IPS DF 6.9 (cell line): ENCODE measurements around the gene TP73.

ENCODE experiments used
- DNase-seq: peaks from one replicate; pipeline ENCODE4 v3.0.0-alpha.2; 2013; ENCODE audit warnings: low read depth, low spot score
- H3K27ac ChIP-seq: one replicate; pipeline ENCODE4 v1.5.1; 2013; ENCODE audit warnings: low read length, control low read depth
- H3K27me3 ChIP-seq: 2 replicates; pipeline ENCODE4 v1.6.1; 2013; ENCODE audit warnings: mild to moderate bottlenecking, low read length; ENCODE audit not compliant: control insufficient read depth, insufficient read depth
- H3K36me3 ChIP-seq: 2 replicates; pipeline ENCODE4 v1.6.1; 2013; ENCODE audit warnings: low read length; ENCODE audit not compliant: control insufficient read depth, insufficient read depth
- H3K4me1 ChIP-seq: 2 replicates; pipeline ENCODE4 v1.6.1; 2013; ENCODE audit warnings: low read length; ENCODE audit not compliant: control insufficient read depth, insufficient read depth
- H3K4me3 ChIP-seq: 2 replicates; pipeline ENCODE4 v1.5.1; 2013; ENCODE audit warnings: mild to moderate bottlenecking, low read length
- H3K9me3 ChIP-seq: 2 replicates; pipeline ENCODE4 v1.6.1; 2013; ENCODE audit warnings: low read length, inconsistent platforms; ENCODE audit not compliant: control insufficient read depth, insufficient read depth
- WGBS: extraction: QIAGEN DNeasy Blood & Tissue Kit; methylation state at CpG from one replicate; pipeline ENCODE4 v1.1.7; 2013; ENCODE audit warnings: mixed read lengths, missing lambda C conversion rate; ENCODE audit not compliant: insufficient read length, insufficient coverage; 5-methylcytosine and 5-hydroxymethylcytosine counted together

Gene TP73

GRCh38 chr1:3609769-3610526, 42.4 kb upstream of the TP73 start:
- no peak overlapping the region for H3K27ac ChIP-seq
- no peaks in the 10 kb centered on the region for H3K27me3 ChIP-seq
- no CpG with 5 or more reads among the region's 24 CpGs for WGBS
- no peak overlapping the region for H3K4me3 ChIP-seq
- H3K9me3 ChIP-seq: no peaks in the 10 kb centered on the region
- no peak for DNase-seq
- peaks cover 9% of the 10 kb centered on the region; the same call in 1 of the 2 replicates for H3K4me1 ChIP-seq
- H3K36me3 ChIP-seq: no peaks in the 10 kb centered on the region

GRCh38 chr1:3610527-3611169, 41.7 kb upstream of the TP73 start:
- Histone ChIP-seq H3K36me3 (no peaks in the 10 kb centered on the region), H3K4me3 (peak overlapping the region; percentile 60; the same call in 1 of the 2 replicates), H3K27me3 (no peaks in the 10 kb centered on the region), H3K9me3 (no peaks in the 10 kb centered on the region), H3K27ac (no peak overlapping the region), H3K4me1 (peaks cover 9% of the 10 kb centered on the region; the same call in 1 of the 2 replicates)
- DNase-seq: no peak
- WGBS: no CpG with 5 or more reads among the region's 27 CpGs

GRCh38 chr1:3611170-3612019, 40.9 kb upstream of the TP73 start, which contains the start of gene MEGF6:
Gene MEGF6 (minus strand): TSS chr1:3611508. CDS start chr1:3611268, 240 bp downstream.
- no peak within 1 kb of the TSS for H3K27ac ChIP-seq
- H3K4me1 ChIP-seq: peaks cover 9% of the 10 kb centered on the region; the same call in 1 of the 2 replicates
- no peaks in the 10 kb centered on the region for H3K27me3 ChIP-seq
- peak within 1 kb of the TSS; percentile 60; the same call in 1 of the 2 replicates for H3K4me3 ChIP-seq
- no peaks in the 10 kb centered on the region for H3K36me3 ChIP-seq
- H3K9me3 ChIP-seq: no peaks in the 10 kb centered on the region
- WGBS: no CpG with 5 or more reads among the region's 87 CpGs
- no peak for DNase-seq

GRCh38 chr1:3612123-3612522, 40.2 kb upstream of the TP73 start:
- H3K4me1 ChIP-seq: peaks cover 9% of the 10 kb centered on the region; the same call in 1 of the 2 replicates
- no peaks in the 10 kb centered on the region for H3K9me3 ChIP-seq
- no peaks in the 10 kb centered on the region for H3K36me3 ChIP-seq
- WGBS: no CpG with 5 or more reads among the region's 7 CpGs
- DNase-seq: no peak
- no peak overlapping the region for H3K4me3 ChIP-seq
- no peaks in the 10 kb centered on the region for H3K27me3 ChIP-seq
- H3K27ac ChIP-seq: no peak overlapping the region

- no peak for DNase-seq
- Histone ChIP-seq H3K4me3 (no peak overlapping the region), H3K9me3 (no peaks in the 10 kb centered on the region), H3K36me3 (no peaks in the 10 kb centered on the region), H3K4me1 (peaks cover 6% of the 10 kb centered on the region; the same call in 1 of the 2 replicates), H3K27me3 (no peaks in the 10 kb centered on the region), H3K27ac (no peak overlapping the region)
- WGBS: no CpG with 5 or more reads among the region's 20 CpGs
Observed at GRCh38 chr1:3614755-3615742, 37.3 kb upstream of the TP73 start.

GRCh38 chr1:3616861-3617260, 35.5 kb upstream of the TP73 start:
- Histone ChIP-seq H3K9me3 (no peaks in the 10 kb centered on the region), H3K4me3 (no peak overlapping the region), H3K36me3 (no peaks in the 10 kb centered on the region), H3K4me1 (0 out of 2 replicates have a peak, but pooled peaks cover 4% of the 10 kb centered on the region), H3K27ac (no peak overlapping the region), H3K27me3 (no peaks in the 10 kb centered on the region)
- no peak for DNase-seq
- WGBS: no CpG with 5 or more reads among the region's 9 CpGs

GRCh38 chr1:3617806-3618345, 34.4 kb upstream of the TP73 start:
- no peak overlapping the region for H3K27ac ChIP-seq
- no peaks in the 10 kb centered on the region for H3K9me3 ChIP-seq
- no CpG with 5 or more reads among the region's 18 CpGs for WGBS
- H3K4me1 ChIP-seq: 0 out of 2 replicates have a peak, but pooled peaks cover 4% of the 10 kb centered on the region
- H3K27me3 ChIP-seq: no peaks in the 10 kb centered on the region
- H3K36me3 ChIP-seq: no peaks in the 10 kb centered on the region
- DNase-seq: no peak
- no peak overlapping the region for H3K4me3 ChIP-seq

- Histone ChIP-seq H3K27me3 (no peaks in the 10 kb centered on the region), H3K27ac (no peak overlapping the region), H3K36me3 (no peaks in the 10 kb centered on the region), H3K4me3 (no peak overlapping the region), H3K9me3 (no peaks in the 10 kb centered on the region), H3K4me1 (0 out of 2 replicates have a peak, but pooled peaks cover 4% of the 10 kb centered on the region)
- DNase-seq: no peak
- no CpG with 5 or more reads among the region's 9 CpGs for WGBS
Observed at GRCh38 chr1:3618531-3618880, 33.8 kb upstream of the TP73 start.

GRCh38 chr1:3618881-3619671, 33.2 kb upstream of the TP73 start:
- H3K36me3 ChIP-seq: no peaks in the 10 kb centered on the region
- no peak overlapping the region for H3K27ac ChIP-seq
- 0 out of 2 replicates have a peak, but pooled peaks cover 1% of the 10 kb centered on the region for H3K4me1 ChIP-seq
- H3K9me3 ChIP-seq: no peaks in the 10 kb centered on the region
- no peaks in the 10 kb centered on the region for H3K27me3 ChIP-seq
- no CpG with 5 or more reads among the region's 21 CpGs for WGBS
- DNase-seq: no peak
- no peak overlapping the region for H3K4me3 ChIP-seq
